Measurements from ENCODE around the gene SPATA9.
"Not testable (repeated sequence)": the region's sequence is repeated elsewhere in the genome, so short reads cannot be mapped to it uniquely, and the experiment has no call there.

The SPATA9 gene

GRCh38 chr5:95646226-95646568, 36.6 kb downstream of the SPATA9 start:
- H3K36me3 ChIP-seq (ENCODE audit: control insufficient read depth, insufficient read depth, low read length); H3K9me3 ChIP-seq (ENCODE audit: control insufficient read depth, low read length); H3K27me3 ChIP-seq (replicated peaks; ENCODE audit: control insufficient read depth, insufficient read depth, low read length, poor library complexity, severe bottlenecking); H3K4me1 ChIP-seq (ENCODE audit: control insufficient read depth, insufficient read depth, low read length, poor library complexity, severe bottlenecking); DNase-seq: not testable (repeated sequence)
- H3K4me3 ChIP-seq (ENCODE audit: insufficient read depth, low read depth, low read length, poor library complexity, severe bottlenecking) = peak overlapping the region; percentile 51
- H3K27ac ChIP-seq (ENCODE audit: insufficient read depth, low read length, poor library complexity, severe bottlenecking) = peak overlapping the region; percentile 75

GRCh38 chr5:95644351-95645042, 38.3 kb downstream of the SPATA9 start:
- Histone ChIP-seq H3K27me3 (replicated peaks; ENCODE audit: control insufficient read depth, insufficient read depth, low read length, poor library complexity, severe bottlenecking) (no peaks in the 10 kb centered on the region), H3K36me3 (ENCODE audit: control insufficient read depth, insufficient read depth, low read length) (no peaks in the 10 kb centered on the region), H3K9me3 (ENCODE audit: control insufficient read depth, low read length) (no peaks in the 10 kb centered on the region), H3K4me1 (ENCODE audit: control insufficient read depth, insufficient read depth, low read length, poor library complexity, severe bottlenecking) (peaks cover 5% of the 10 kb centered on the region), H3K4me3 (ENCODE audit: insufficient read depth, low read depth, low read length, poor library complexity, severe bottlenecking) (no peak overlapping the region), H3K27ac (ENCODE audit: insufficient read depth, low read length, poor library complexity, severe bottlenecking) (peak overlapping the region; percentile 35)
- DNase-seq = no peak

DNA sequence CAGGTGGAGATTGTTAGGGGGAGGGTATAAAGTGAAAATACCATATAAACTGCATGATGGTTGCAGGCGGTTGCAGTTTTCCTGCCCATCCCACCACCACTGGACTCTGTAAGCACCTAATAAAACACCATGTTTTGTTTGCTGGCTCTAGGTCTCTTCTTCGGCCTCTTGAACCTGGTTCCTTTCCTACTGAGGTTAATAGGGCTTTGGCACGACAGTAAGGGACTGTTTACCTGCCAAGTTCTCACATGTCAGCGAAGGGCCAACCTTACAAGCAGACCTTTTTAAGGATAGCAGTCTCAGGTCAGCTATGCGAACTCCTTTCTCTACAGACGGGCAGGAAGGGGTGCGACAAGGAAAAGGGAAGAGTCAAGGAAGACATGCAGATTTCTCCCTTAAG, 39.6 kb downstream of the SPATA9 start:
- Histone ChIP-seq H3K36me3 (ENCODE audit: control insufficient read depth, insufficient read depth, low read length) (no peaks in the 10 kb centered on the region), H3K4me3 (ENCODE audit: insufficient read depth, low read depth, low read length, poor library complexity, severe bottlenecking) (no peak overlapping the region), H3K9me3 (ENCODE audit: control insufficient read depth, low read length) (no peaks in the 10 kb centered on the region), H3K27ac (ENCODE audit: insufficient read depth, low read length, poor library complexity, severe bottlenecking) (no peak overlapping the region), H3K4me1 (ENCODE audit: control insufficient read depth, insufficient read depth, low read length, poor library complexity, severe bottlenecking) (peaks cover 5% of the 10 kb centered on the region), H3K27me3 (replicated peaks; ENCODE audit: control insufficient read depth, insufficient read depth, low read length, poor library complexity, severe bottlenecking) (no peaks in the 10 kb centered on the region)
- no peak for DNase-seq

DNA sequence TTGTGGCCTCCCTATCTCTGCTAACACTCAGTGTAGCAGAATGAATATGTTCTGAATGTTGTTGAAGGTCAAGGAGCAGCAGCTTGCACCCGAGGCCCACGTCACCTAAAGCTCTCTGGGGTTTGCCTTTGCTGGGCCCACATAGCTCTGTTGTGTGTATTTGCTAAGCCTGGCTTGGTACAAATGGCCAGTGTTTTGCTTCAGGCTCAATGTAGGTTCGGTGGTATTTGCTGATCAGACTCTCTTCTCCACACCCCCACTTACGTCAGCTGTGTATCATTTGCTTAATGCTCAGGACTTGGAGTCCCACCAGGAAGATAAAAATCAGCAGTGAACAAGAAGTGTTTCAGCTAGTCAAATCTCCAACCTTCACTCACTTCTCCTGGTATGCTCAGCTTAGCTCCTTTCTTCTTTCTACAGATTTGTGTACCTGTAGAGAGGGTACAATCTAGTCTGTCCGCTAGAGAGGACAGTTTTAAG, 41.0 kb downstream of the SPATA9 start:
- H3K27me3 ChIP-seq (replicated peaks; ENCODE audit: control insufficient read depth, insufficient read depth, low read length, poor library complexity, severe bottlenecking) = no peaks in the 10 kb centered on the region
- no peaks in the 10 kb centered on the region for H3K36me3 ChIP-seq (ENCODE audit: control insufficient read depth, insufficient read depth, low read length)
- no peak overlapping the region for H3K4me3 ChIP-seq (ENCODE audit: insufficient read depth, low read depth, low read length, poor library complexity, severe bottlenecking)
- no peak for DNase-seq
- no peak overlapping the region for H3K27ac ChIP-seq (ENCODE audit: insufficient read depth, low read length, poor library complexity, severe bottlenecking)
- H3K9me3 ChIP-seq (ENCODE audit: control insufficient read depth, low read length) = no peaks in the 10 kb centered on the region
- no peaks in the 10 kb centered on the region for H3K4me1 ChIP-seq (ENCODE audit: control insufficient read depth, insufficient read depth, low read length, poor library complexity, severe bottlenecking)

- no peak for DNase-seq
- H3K9me3 ChIP-seq (ENCODE audit: control insufficient read depth, low read length) = no peaks in the 10 kb centered on the region
- no peak overlapping the region for H3K4me3 ChIP-seq (ENCODE audit: insufficient read depth, low read depth, low read length, poor library complexity, severe bottlenecking)
- no peak overlapping the region for H3K27ac ChIP-seq (ENCODE audit: insufficient read depth, low read length, poor library complexity, severe bottlenecking)
- H3K36me3 ChIP-seq (ENCODE audit: control insufficient read depth, insufficient read depth, low read length) = no peaks in the 10 kb centered on the region
- no peaks in the 10 kb centered on the region for H3K4me1 ChIP-seq (ENCODE audit: control insufficient read depth, insufficient read depth, low read length, poor library complexity, severe bottlenecking)
- H3K27me3 ChIP-seq (replicated peaks; ENCODE audit: control insufficient read depth, insufficient read depth, low read length, poor library complexity, severe bottlenecking) = no peaks in the 10 kb centered on the region
These were observed 44.2 kb downstream of the SPATA9 start for GRCh38 chr5:95638632-95639031.

DNA sequence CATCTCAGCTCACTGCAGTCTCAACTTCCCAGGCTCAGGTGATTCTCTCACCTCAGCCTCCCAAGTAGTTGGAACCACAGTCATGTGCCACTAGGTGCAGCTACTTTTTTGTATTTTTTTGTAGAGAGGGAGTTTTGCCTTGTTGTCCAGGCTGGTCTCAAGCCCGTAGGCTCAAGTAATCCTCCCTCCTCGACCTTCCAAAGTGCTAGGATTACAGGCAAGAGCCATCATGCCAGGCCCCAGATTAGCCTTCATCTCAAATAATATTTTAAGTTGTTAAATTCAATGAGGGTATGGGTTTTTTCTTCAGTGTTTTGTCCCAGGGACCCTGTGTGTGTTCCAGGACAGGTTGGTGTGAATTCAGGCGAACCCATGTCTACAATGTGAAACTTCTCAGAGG, 48.7 kb downstream of the SPATA9 start:
- no peak overlapping the region for H3K4me3 ChIP-seq (ENCODE audit: insufficient read depth, low read depth, low read length, poor library complexity, severe bottlenecking)
- H3K27ac ChIP-seq (ENCODE audit: insufficient read depth, low read length, poor library complexity, severe bottlenecking) = no peak overlapping the region
- H3K27me3 ChIP-seq (replicated peaks; ENCODE audit: control insufficient read depth, insufficient read depth, low read length, poor library complexity, severe bottlenecking) = no peaks in the 10 kb centered on the region
- no peaks in the 10 kb centered on the region for H3K4me1 ChIP-seq (ENCODE audit: control insufficient read depth, insufficient read depth, low read length, poor library complexity, severe bottlenecking)
- no peaks in the 10 kb centered on the region for H3K9me3 ChIP-seq (ENCODE audit: control insufficient read depth, low read length)
- H3K36me3 ChIP-seq (ENCODE audit: control insufficient read depth, insufficient read depth, low read length) = no peaks in the 10 kb centered on the region
- DNase-seq = no peak

- no peak for DNase-seq
- H3K27me3 ChIP-seq (replicated peaks; ENCODE audit: control insufficient read depth, insufficient read depth, low read length, poor library complexity, severe bottlenecking) = no peaks in the 10 kb centered on the region
- H3K27ac ChIP-seq (ENCODE audit: insufficient read depth, low read length, poor library complexity, severe bottlenecking) = no peak overlapping the region
- H3K4me1 ChIP-seq (ENCODE audit: control insufficient read depth, insufficient read depth, low read length, poor library complexity, severe bottlenecking) = no peaks in the 10 kb centered on the region
- no peak overlapping the region for H3K4me3 ChIP-seq (ENCODE audit: insufficient read depth, low read depth, low read length, poor library complexity, severe bottlenecking)
- no peaks in the 10 kb centered on the region for H3K9me3 ChIP-seq (ENCODE audit: control insufficient read depth, low read length)
- no peaks in the 10 kb centered on the region for H3K36me3 ChIP-seq (ENCODE audit: control insufficient read depth, insufficient read depth, low read length)
These were observed 49.1 kb downstream of the SPATA9 start for GRCh38 chr5:95633671-95634070.

DNA sequence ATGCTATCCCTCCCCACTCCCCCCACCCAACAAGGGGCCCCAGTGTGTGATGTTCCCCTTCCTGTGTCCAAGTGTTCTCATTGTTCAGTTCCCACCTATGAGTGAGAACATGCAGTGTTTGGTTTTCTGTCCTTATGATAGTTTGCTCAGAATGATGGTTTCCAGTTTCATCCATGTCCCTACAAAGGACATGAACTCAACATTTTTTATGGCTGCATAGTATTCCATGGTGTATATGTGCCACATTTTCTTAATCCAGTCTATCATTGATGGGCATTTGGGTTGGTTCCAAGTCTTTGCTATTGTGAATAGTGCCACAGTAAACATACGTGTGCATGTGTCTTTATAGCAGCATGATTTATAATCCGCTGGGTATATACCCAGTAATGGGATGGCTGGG, 49.8 kb downstream of the SPATA9 start:
- not testable (repeated sequence) for H3K27ac ChIP-seq (ENCODE audit: insufficient read depth, low read length, poor library complexity, severe bottlenecking); DNase-seq; H3K27me3 ChIP-seq (replicated peaks; ENCODE audit: control insufficient read depth, insufficient read depth, low read length, poor library complexity, severe bottlenecking); H3K4me3 ChIP-seq (ENCODE audit: insufficient read depth, low read depth, low read length, poor library complexity, severe bottlenecking); H3K36me3 ChIP-seq (ENCODE audit: control insufficient read depth, insufficient read depth, low read length); H3K4me1 ChIP-seq (ENCODE audit: control insufficient read depth, insufficient read depth, low read length, poor library complexity, severe bottlenecking); H3K9me3 ChIP-seq (ENCODE audit: control insufficient read depth, low read length)

DNA sequence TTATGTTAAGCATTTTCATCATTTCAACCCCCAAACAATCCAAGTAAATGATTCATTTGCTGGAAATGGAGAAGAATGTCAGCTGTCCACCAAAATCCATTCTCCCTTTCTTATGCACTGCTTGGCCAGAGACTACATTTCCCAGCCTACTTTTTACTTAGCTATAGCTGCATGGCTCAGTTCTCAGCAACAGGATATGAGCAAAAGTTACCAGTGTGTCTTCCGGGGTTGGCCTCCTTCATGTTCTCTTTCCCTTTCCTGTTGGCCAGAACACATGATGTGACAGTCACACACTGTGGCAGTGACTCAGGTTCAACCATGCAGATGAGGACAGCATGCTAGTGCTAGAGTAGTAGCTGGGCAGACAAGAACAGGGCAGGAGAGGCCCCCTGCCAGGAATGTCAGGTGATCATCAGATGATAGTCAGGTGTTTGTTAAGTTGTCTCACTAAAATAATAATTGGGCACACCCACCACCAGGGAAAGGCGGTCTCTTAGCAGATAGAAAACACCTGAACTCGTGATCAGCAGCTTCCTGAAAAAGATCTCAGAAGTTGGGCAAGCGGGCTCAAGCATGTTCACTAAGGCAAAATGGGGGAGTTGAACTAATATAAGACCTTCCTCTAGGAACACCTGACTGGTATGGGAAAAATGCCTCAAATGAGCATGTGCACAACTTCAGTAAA, 50.7 kb downstream of the SPATA9 start:
- Histone ChIP-seq H3K27me3 (replicated peaks; ENCODE audit: control insufficient read depth, insufficient read depth, low read length, poor library complexity, severe bottlenecking) (no peaks in the 10 kb centered on the region), H3K27ac (ENCODE audit: insufficient read depth, low read length, poor library complexity, severe bottlenecking) (peak overlapping the region; percentile 54), H3K4me3 (ENCODE audit: insufficient read depth, low read depth, low read length, poor library complexity, severe bottlenecking) (no peak overlapping the region), H3K36me3 (ENCODE audit: control insufficient read depth, insufficient read depth, low read length) (no peaks in the 10 kb centered on the region), H3K4me1 (ENCODE audit: control insufficient read depth, insufficient read depth, low read length, poor library complexity, severe bottlenecking) (no peaks in the 10 kb centered on the region), H3K9me3 (ENCODE audit: control insufficient read depth, low read length) (no peaks in the 10 kb centered on the region)
- peak; percentile 59 to 66 (median 62) for DNase-seq

- no peaks in the 10 kb centered on the region for H3K4me1 ChIP-seq (ENCODE audit: control insufficient read depth, insufficient read depth, low read length, poor library complexity, severe bottlenecking)
- no peak for DNase-seq
- no peaks in the 10 kb centered on the region for H3K27me3 ChIP-seq (replicated peaks; ENCODE audit: control insufficient read depth, insufficient read depth, low read length, poor library complexity, severe bottlenecking)
- H3K27ac ChIP-seq (ENCODE audit: insufficient read depth, low read length, poor library complexity, severe bottlenecking) = peak overlapping the region; percentile 54
- no peaks in the 10 kb centered on the region for H3K36me3 ChIP-seq (ENCODE audit: control insufficient read depth, insufficient read depth, low read length)
- H3K4me3 ChIP-seq (ENCODE audit: insufficient read depth, low read depth, low read length, poor library complexity, severe bottlenecking) = no peak overlapping the region
- H3K9me3 ChIP-seq (ENCODE audit: control insufficient read depth, low read length) = no peaks in the 10 kb centered on the region
These were observed 51.4 kb downstream of the SPATA9 start for GRCh38 chr5:95631255-95631958.
